GM23338 (cell line): ENCODE data around the gene MEIOB. TPM values are rescaled to one million over a fixed set of nuclear protein-coding genes. Genes with fewer than 3 reads are reported as not detected.

Source experiments
- ATAC-seq: fragments of 200-7000 bp; cut with Tn5 transposase; 3 replicates; pipeline ENCODE4 v1.9.1; 2020
- DNase-seq: peaks from one replicate; pipeline ENCODE4 v3.0.0-alpha.2; 2015; ENCODE audit warnings: low spot score
- H2AFZ ChIP-seq: fragments of 200-600 bp; sonication (generic); 2 replicates; pipeline ENCODE4 v1.8.0; 2016; ENCODE audit warnings: antibody characterized with exemption, mild to moderate bottlenecking, moderate library complexity
- H3F3A ChIP-seq: fragments of 200-600 bp; sonication (generic); replicated peaks from 2 replicates; pipeline ENCODE4 v1.8.0; 2017; ENCODE audit warnings: antibody characterized with exemption, mixed run types, low read depth
- H3K27ac ChIP-seq: fragments of 200-600 bp; sonication (generic); 2 replicates; pipeline ENCODE4 v1.6.1; 2016; ENCODE audit warnings: low read depth
- H3K27me3 ChIP-seq: fragments of 200-600 bp; sonication (generic); 2 replicates; pipeline ENCODE4 v1.8.0; 2016; ENCODE audit warnings: mild to moderate bottlenecking, mixed run types, moderate library complexity; ENCODE audit not compliant: insufficient read depth
- H3K36me3 ChIP-seq: fragments of 200-600 bp; sonication (generic); 2 replicates; pipeline ENCODE4 v1.8.0; 2016; ENCODE audit warnings: mild to moderate bottlenecking; ENCODE audit not compliant: insufficient read depth
- H3K4me1 ChIP-seq: fragments of 200-600 bp; sonication (generic); 2 replicates; pipeline ENCODE4 v1.8.0; 2016; ENCODE audit warnings: mild to moderate bottlenecking, moderate library complexity; ENCODE audit not compliant: insufficient read depth
- H3K4me2 ChIP-seq: fragments of 200-600 bp; sonication (generic); 2 replicates; pipeline ENCODE4 v1.7.1; 2017; ENCODE audit warnings: mixed run types
- H3K4me3 ChIP-seq: fragments of 200-600 bp; sonication (generic); 2 replicates; pipeline ENCODE4 v1.6.1; 2016; ENCODE audit warnings: mixed run types
- H3K79me2 ChIP-seq: fragments of 200-600 bp; sonication (generic); replicated peaks from 2 replicates; pipeline ENCODE4 v1.8.0; 2017; ENCODE audit warnings: mild to moderate bottlenecking; ENCODE audit not compliant: insufficient read depth
- H3K9me2 ChIP-seq: fragments of 200-600 bp; sonication (generic); 2 replicates; pipeline ENCODE4 v1.8.0; 2017; ENCODE audit not compliant: insufficient read depth
- H4K20me1 ChIP-seq: fragments of 200-600 bp; sonication (generic); replicated peaks from 2 replicates; pipeline ENCODE4 v1.8.0; 2017; ENCODE audit warnings: mild to moderate bottlenecking; ENCODE audit not compliant: insufficient read depth
- H3K27ac Mint-ChIP-seq: 2 replicates; pipeline ENCODE4 v1.8.0; 2020; ENCODE audit warnings: inconsistent platforms, mild to moderate bottlenecking, moderate library complexity, mixed read lengths
- H3K27me3 Mint-ChIP-seq: 3 replicates; pipeline ENCODE4 v1.8.0; 2022; ENCODE audit warnings: low read depth, mild to moderate bottlenecking, moderate library complexity, mixed read lengths, inconsistent platforms; ENCODE audit not compliant: insufficient read depth, poor library complexity
- H3K36me3 Mint-ChIP-seq: 3 replicates; pipeline ENCODE4 v1.8.0; 2021; ENCODE audit warnings: low read depth, mild to moderate bottlenecking, inconsistent platforms, moderate library complexity, mixed read lengths
- H3K4me1 Mint-ChIP-seq: 3 replicates; pipeline ENCODE4 v1.8.0; 2020; ENCODE audit warnings: mild to moderate bottlenecking, inconsistent platforms, mixed read lengths
- H3K4me3 Mint-ChIP-seq: 3 replicates; pipeline ENCODE4 v1.8.0; 2021; ENCODE audit warnings: moderate library complexity, mild to moderate bottlenecking, inconsistent platforms, mixed read lengths
- H3K9me3 Mint-ChIP-seq: 3 replicates; pipeline ENCODE4 v1.8.0; 2020; ENCODE audit warnings: moderate library complexity, mild to moderate bottlenecking, inconsistent platforms, mixed read lengths
- EZH2 ChIP-seq: fragments of 200-600 bp; sonication (generic); IDR thresholded peaks from one replicate; pipeline ENCODE4 v1.8.0; 2017; ENCODE audit warnings: antibody characterized with exemption, mild to moderate bottlenecking, low read depth; ENCODE audit not compliant: unreplicated experiment
- EZH2phosphoT487 ChIP-seq: fragments of 200-600 bp; sonication (generic); IDR thresholded peaks from one replicate; pipeline ENCODE4 v1.8.1; 2018; ENCODE audit warnings: antibody characterized with exemption; ENCODE audit not compliant: unreplicated experiment
- JUNB ChIP-seq: IDR thresholded peaks from one replicate; pipeline ENCODE4 v1.6.1; 2016; ENCODE audit warnings: antibody characterized with exemption; ENCODE audit not compliant: unreplicated experiment
- ZNF331 ChIP-seq: fragments of 250-450 bp; sonication (Bioruptor Pico); IDR thresholded peaks from 2 replicates; pipeline ENCODE4 v1.5.0; 2020; ENCODE audit warnings: low read depth, mild to moderate bottlenecking, moderate library complexity
- polyA plus RNA-seq: library from polyadenylated mRNA; unstranded; fragments of >200 nt; fragmentation: Nextera tagmentation; extraction: Ambion mirVana; gene quantifications from 2 replicates; pipeline ENCODE4 v1.2.1, GENCODE V29; 2016
- total RNA-seq: library from RNA; depleted of rRNA; stranded (reverse); fragments of >200 nt; shearing (Covaris generic); gene quantifications from 2 replicates; pipeline ENCODE4 v1.2.3, GENCODE V29; 2014
- TF ChIP-seq, protein P1 (sequence below): IDR thresholded peaks from 2 replicates; pipeline ENCODE4 v1.6.1; 2016; ENCODE audit warnings: antibody characterized with exemption
- TF ChIP-seq, protein P2 (sequence below): IDR thresholded peaks from one replicate; pipeline ENCODE4 v1.6.1; 2018; ENCODE audit warnings: antibody characterized with exemption; ENCODE audit not compliant: unreplicated experiment

MEIOB gene
- total and polyA plus RNA-seq, 2 experiments from 2014 or later = 7.3 to 8.7 TPM

DNA sequence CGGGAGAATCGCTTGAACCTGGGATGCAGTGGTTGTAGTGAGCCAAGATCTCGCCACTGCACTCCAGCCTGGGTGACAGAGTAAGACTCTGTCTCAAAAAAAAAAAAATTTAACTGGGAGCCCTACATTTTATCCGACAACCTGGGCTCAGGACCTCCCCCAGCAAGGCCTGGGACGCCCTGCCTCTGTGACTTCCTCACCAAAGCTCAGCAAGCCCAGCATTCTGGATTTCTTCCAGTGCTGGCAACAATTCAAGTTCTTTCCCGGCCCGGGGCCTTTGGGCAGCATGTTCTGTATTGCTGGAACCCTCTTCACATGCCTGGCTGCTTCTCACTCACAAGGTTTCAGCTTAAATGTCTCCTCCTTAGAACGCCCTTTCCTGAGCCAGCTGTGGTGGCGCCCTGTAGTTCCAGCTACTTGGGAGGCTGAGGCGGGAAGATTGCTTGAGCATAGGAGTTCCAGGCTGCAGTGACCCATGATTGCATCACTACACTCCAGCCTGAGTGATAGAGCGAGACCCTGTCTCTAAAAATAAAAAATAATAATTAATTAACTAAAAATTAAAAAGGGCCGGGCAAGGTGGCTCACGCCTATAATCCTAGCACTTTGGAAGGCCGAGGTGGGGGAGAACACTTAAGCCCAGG, 15.9 kb upstream of the MEIOB start:
- DNase-seq (no peak), ATAC-seq (no peak)
- TF ChIP-seq, protein P1, sequence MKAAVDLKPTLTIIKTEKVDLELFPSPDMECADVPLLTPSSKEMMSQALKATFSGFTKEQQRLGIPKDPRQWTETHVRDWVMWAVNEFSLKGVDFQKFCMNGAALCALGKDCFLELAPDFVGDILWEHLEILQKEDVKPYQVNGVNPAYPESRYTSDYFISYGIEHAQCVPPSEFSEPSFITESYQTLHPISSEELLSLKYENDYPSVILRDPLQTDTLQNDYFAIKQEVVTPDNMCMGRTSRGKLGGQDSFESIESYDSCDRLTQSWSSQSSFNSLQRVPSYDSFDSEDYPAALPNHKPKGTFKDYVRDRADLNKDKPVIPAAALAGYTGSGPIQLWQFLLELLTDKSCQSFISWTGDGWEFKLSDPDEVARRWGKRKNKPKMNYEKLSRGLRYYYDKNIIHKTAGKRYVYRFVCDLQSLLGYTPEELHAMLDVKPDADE = no peak
- peaks cover under 1% of the 10 kb centered on the region; the same call in 1 of the 2 replicates for H3K4me1 ChIP-seq
- Mint-ChIP-seq H3K27ac (no peak overlapping the region), H3K4me3 (no peak overlapping the region), H3K27me3 (peaks cover 4% of the 10 kb centered on the region), H3K4me1 (peaks cover 2% of the 10 kb centered on the region; the same call in 2 of the 3 replicates), H3K36me3 (no peaks in the 10 kb centered on the region), H3K9me3 (no peaks in the 10 kb centered on the region)
- H3K27ac ChIP-seq = no peak overlapping the region
- H3F3A ChIP-seq = no peaks in the 10 kb centered on the region
- no peaks in the 10 kb centered on the region for H3K79me2 ChIP-seq
- H3K9me2 ChIP-seq = no peaks in the 10 kb centered on the region
- no peaks in the 10 kb centered on the region for H3K27me3 ChIP-seq
- H4K20me1 ChIP-seq = no peaks in the 10 kb centered on the region
- no peak overlapping the region for H2AFZ ChIP-seq
- H3K4me3 ChIP-seq = no peak overlapping the region
- no peaks in the 10 kb centered on the region for H3K36me3 ChIP-seq
- no peak overlapping the region for H3K4me2 ChIP-seq

DNA sequence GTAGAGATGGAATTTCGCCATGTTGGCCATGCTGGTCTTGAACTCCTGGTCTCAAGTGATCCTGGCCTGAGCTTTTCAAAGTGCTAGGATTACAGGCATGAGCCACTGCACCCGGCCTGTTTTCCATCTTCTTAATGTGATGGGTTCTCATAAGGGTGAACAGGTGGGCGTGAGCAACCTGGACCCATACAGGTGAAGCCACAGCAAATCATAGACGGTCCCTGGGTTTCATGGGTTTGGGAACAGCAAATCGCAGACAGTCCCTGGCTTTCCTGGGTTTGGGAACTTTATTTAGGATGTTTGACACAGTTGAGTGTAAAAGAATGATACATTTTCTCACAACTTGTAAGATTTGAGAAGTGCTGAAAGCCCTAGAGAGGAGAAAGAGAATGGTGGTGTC, 12.9 kb upstream of the MEIOB start:
- H4K20me1 ChIP-seq = no peaks in the 10 kb centered on the region
- H3K27ac ChIP-seq = no peak overlapping the region
- no peaks in the 10 kb centered on the region for H3K36me3 Mint-ChIP-seq
- no peaks in the 10 kb centered on the region for H3K27me3 ChIP-seq
- no peaks in the 10 kb centered on the region for H3K36me3 ChIP-seq
- H3F3A ChIP-seq = no peaks in the 10 kb centered on the region
- H3K4me3 ChIP-seq = no peak overlapping the region
- no peak overlapping the region for H3K27ac Mint-ChIP-seq
- TF ChIP-seq EZH2phosphoT487 (no peak), JUNB (peak; percentile 91), ZNF331 (CRISPR knock-in tag) (no peak), EZH2 (no peak)
- TF ChIP-seq, protein P2, sequence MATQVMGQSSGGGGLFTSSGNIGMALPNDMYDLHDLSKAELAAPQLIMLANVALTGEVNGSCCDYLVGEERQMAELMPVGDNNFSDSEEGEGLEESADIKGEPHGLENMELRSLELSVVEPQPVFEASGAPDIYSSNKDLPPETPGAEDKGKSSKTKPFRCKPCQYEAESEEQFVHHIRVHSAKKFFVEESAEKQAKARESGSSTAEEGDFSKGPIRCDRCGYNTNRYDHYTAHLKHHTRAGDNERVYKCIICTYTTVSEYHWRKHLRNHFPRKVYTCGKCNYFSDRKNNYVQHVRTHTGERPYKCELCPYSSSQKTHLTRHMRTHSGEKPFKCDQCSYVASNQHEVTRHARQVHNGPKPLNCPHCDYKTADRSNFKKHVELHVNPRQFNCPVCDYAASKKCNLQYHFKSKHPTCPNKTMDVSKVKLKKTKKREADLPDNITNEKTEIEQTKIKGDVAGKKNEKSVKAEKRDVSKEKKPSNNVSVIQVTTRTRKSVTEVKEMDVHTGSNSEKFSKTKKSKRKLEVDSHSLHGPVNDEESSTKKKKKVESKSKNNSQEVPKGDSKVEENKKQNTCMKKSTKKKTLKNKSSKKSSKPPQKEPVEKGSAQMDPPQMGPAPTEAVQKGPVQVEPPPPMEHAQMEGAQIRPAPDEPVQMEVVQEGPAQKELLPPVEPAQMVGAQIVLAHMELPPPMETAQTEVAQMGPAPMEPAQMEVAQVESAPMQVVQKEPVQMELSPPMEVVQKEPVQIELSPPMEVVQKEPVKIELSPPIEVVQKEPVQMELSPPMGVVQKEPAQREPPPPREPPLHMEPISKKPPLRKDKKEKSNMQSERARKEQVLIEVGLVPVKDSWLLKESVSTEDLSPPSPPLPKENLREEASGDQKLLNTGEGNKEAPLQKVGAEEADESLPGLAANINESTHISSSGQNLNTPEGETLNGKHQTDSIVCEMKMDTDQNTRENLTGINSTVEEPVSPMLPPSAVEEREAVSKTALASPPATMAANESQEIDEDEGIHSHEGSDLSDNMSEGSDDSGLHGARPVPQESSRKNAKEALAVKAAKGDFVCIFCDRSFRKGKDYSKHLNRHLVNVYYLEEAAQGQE = no peak
- TF ChIP-seq, protein P1 = no peak
- H3K4me1 ChIP-seq = no peaks in the 10 kb centered on the region
- H3K4me3 Mint-ChIP-seq = no peak overlapping the region
- DNase-seq (peak; percentile 46), ATAC-seq (peak; percentile 71)
- no peaks in the 10 kb centered on the region for H3K9me2 ChIP-seq
- H2AFZ ChIP-seq = no peak overlapping the region
- H3K4me1 Mint-ChIP-seq = peaks cover 2% of the 10 kb centered on the region; the same call in 1 of the 3 replicates
- H3K4me2 ChIP-seq = no peak overlapping the region
- H3K79me2 ChIP-seq = no peaks in the 10 kb centered on the region
- H3K27me3 Mint-ChIP-seq = peaks cover 2% of the 10 kb centered on the region
- no peaks in the 10 kb centered on the region for H3K9me3 Mint-ChIP-seq
